Neural cell (in vitro differentiated cells): Measurements from ENCODE around the gene EIF5.

Experiments
- CTCF ChIP-seq: fragments of 450-650 bp; IDR thresholded peaks from 2 replicates; pipeline ENCODE4 v1.5.1; 2014; ENCODE audit warnings: antibody characterized with exemption, mild to moderate bottlenecking, moderate library complexity; ENCODE audit not compliant: poor library complexity, severe bottlenecking
- MXI1 ChIP-seq: fragments of 450-650 bp; conservative IDR thresholded peaks from 2 replicates; pipeline ENCODE4 v1.6.1; 2014; ENCODE audit warnings: antibody characterized with exemption, mild to moderate bottlenecking; ENCODE audit not compliant: poor library complexity, severe bottlenecking

DNA sequence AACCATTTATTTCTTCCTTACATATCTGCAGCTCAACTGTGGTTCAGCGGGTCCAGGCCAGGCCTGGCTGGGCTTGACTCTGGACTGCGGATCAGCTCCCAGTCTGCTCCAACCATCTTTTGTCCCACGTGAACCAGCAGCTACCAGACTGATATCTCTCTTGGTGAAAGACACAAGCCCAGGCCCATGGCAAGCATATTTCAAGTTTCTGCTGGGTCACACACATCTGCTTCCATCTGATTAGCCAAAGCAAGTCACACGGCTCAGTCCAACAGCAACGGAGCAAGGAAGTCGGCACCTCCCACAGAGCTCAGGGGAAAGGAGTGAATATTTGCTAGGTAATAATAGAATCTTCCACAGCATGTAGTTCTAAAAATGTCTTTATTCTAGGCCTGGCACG lies 26.5 kb downstream of the EIF5 start:
- no peak for TF ChIP-seq CTCF
- TF ChIP-seq MXI1 = no peak
